Nephron progenitor cell (in vitro differentiated cells): Measurements from ENCODE around the gene ASPHD1.
"Not testable (repeated sequence)": the region's sequence is repeated elsewhere in the genome, so short reads cannot be mapped to it uniquely, and the experiment has no call there.

Experiments
- DNase-seq: peaks from one replicate; pipeline ENCODE4 v3.0.0; 2021
- H3K27ac Mint-ChIP-seq: 2 replicates; pipeline ENCODE4 v1.8.0; 2021; ENCODE audit warnings: mild to moderate bottlenecking, moderate library complexity, mixed read lengths
- H3K27me3 Mint-ChIP-seq: 2 replicates; pipeline ENCODE4 v1.8.0; 2021; ENCODE audit warnings: mild to moderate bottlenecking, low read depth, mixed read lengths; ENCODE audit not compliant: poor library complexity
- H3K36me3 Mint-ChIP-seq: 2 replicates; pipeline ENCODE4 v1.8.0; 2021; ENCODE audit warnings: low read depth, mixed read lengths
- H3K4me1 Mint-ChIP-seq: 2 replicates; pipeline ENCODE4 v1.8.0; 2021; ENCODE audit warnings: mixed read lengths
- H3K4me3 Mint-ChIP-seq: 2 replicates; pipeline ENCODE4 v1.8.0; 2021; ENCODE audit warnings: mild to moderate bottlenecking, moderate library complexity, mixed read lengths
- H3K9me3 Mint-ChIP-seq: 2 replicates; pipeline ENCODE4 v1.8.0; 2021; ENCODE audit warnings: mild to moderate bottlenecking, moderate library complexity, mixed read lengths
- TF ChIP-seq, protein P1 (sequence below): fragments of 200-600 bp; sonication (generic); IDR thresholded peaks from 2 replicates; pipeline ENCODE4 v1.5.0; 2021; ENCODE audit warnings: antibody characterized with exemption

The ASPHD1 gene

DNA sequence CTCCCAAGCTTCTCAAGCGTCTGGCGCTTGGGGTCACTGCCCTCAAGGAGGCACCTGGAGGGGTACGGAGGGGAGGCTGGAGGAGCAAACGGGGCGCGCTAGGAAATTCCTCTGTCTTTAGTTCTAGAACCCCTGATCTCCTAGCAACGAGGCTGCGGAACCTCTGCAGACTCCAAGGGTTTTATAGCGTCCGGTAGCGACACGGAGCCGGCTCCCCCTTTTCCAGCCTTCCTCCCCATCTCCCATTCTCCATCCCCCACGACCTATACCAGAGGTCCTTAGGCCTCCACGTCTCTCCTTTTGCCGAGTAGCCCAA is 36.7 kb upstream of the ASPHD1 start:
- peak overlapping the region; percentile 100 for H3K27ac Mint-ChIP-seq
- H3K4me1 Mint-ChIP-seq, result peaks cover 26% of the 10 kb centered on the region
- H3K27me3 Mint-ChIP-seq, result peaks cover 23% of the 10 kb centered on the region
- peaks cover 19% of the 10 kb centered on the region for H3K36me3 Mint-ChIP-seq
- peak overlapping the region; percentile 99 for H3K4me3 Mint-ChIP-seq
- H3K9me3 Mint-ChIP-seq, result no peaks in the 10 kb centered on the region
- TF ChIP-seq, protein P1, sequence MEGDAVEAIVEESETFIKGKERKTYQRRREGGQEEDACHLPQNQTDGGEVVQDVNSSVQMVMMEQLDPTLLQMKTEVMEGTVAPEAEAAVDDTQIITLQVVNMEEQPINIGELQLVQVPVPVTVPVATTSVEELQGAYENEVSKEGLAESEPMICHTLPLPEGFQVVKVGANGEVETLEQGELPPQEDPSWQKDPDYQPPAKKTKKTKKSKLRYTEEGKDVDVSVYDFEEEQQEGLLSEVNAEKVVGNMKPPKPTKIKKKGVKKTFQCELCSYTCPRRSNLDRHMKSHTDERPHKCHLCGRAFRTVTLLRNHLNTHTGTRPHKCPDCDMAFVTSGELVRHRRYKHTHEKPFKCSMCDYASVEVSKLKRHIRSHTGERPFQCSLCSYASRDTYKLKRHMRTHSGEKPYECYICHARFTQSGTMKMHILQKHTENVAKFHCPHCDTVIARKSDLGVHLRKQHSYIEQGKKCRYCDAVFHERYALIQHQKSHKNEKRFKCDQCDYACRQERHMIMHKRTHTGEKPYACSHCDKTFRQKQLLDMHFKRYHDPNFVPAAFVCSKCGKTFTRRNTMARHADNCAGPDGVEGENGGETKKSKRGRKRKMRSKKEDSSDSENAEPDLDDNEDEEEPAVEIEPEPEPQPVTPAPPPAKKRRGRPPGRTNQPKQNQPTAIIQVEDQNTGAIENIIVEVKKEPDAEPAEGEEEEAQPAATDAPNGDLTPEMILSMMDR, result peak; percentile 6
- no peak for DNase-seq

DNA sequence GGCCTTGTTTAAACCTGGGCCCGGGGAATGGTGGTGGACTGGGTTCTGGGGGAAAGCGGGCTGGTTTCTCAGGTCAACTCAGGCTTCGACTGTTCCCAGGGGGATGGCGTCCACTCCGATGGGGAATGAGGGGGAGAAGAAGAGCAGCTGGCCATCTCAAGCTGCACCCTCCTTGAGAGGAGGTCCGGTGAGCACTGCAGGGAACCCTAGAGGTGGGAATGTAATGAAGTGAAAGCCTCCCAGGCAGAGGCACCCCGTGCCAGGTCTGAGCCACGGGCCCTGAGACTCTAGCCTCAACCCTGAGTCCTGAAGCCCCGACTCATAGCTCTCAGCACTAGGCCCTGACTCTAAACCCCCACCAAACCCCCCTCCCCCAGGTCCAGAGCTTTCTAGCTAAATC is 36.1 kb upstream of the ASPHD1 start:
- Mint-ChIP-seq H3K4me1 (peaks cover 26% of the 10 kb centered on the region), H3K27me3 (peaks cover 27% of the 10 kb centered on the region), H3K36me3 (peaks cover 16% of the 10 kb centered on the region), H3K9me3 (no peaks in the 10 kb centered on the region), H3K4me3 (no peak overlapping the region), H3K27ac (no peak overlapping the region)
- DNase-seq, result no peak
- TF ChIP-seq, protein P1, result no peak

DNA sequence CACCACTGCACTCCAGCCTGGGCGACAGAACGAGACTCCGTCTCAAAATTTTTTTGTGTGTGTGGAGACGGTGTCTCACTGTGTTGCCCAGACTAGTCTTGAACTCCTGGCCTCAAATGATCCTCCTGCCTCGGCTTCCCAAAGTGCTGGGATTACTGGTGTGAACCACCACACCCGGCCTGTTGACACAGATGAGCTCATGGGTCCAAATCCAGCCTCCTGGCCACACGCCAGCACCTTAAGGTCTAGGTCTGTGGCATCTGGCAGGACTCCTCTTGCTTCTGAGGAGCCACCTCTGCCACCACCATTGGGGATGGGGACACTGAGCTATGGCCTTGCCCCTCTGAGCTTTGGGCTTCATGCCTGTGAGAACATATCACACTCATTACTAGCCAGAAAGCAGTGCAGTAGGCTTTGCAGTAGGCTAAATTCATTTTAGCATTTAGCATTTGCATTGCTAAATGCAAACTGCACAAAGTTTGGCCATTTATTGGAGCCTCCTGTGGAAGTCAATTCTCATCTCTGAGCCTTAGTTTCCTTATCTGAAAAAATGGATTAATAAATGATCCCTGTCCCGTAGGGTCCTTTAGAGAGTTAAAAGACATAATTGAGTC is 31.8 kb upstream of the ASPHD1 start:
- DNase-seq, result no peak
- Mint-ChIP-seq H3K27me3 (peaks cover 30% of the 10 kb centered on the region), H3K4me1 (peaks cover 16% of the 10 kb centered on the region), H3K9me3 (no peaks in the 10 kb centered on the region), H3K27ac (no peak overlapping the region), H3K4me3 (no peak overlapping the region), H3K36me3 (no peaks in the 10 kb centered on the region)
- TF ChIP-seq, protein P1, result no peak

DNA sequence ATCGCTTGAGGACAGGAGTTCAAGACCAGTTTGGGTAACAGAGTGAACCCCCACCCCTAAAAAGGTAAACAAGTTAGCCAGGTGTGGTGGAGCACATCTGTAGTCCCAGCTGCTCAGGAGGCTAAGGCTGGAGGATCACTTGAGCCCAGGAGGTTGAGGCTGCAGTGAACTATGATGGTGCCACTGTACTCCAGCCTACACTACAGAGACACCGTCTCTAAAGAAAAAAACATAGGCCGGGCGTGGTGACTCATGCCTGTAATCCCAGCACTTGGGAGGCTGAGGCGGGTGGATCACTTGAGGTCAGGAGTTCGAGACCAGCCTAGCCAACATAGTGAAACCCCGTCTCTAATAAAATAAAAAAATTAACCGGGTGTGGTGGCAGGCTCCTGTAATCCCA is 31.2 kb upstream of the ASPHD1 start:
- H3K9me3 Mint-ChIP-seq, DNase-seq, H3K4me3 Mint-ChIP-seq, H3K27ac Mint-ChIP-seq, H3K36me3 Mint-ChIP-seq: not testable (repeated sequence)
- peaks cover 12% of the 10 kb centered on the region for H3K4me1 Mint-ChIP-seq
- peaks cover 34% of the 10 kb centered on the region for H3K27me3 Mint-ChIP-seq

DNA sequence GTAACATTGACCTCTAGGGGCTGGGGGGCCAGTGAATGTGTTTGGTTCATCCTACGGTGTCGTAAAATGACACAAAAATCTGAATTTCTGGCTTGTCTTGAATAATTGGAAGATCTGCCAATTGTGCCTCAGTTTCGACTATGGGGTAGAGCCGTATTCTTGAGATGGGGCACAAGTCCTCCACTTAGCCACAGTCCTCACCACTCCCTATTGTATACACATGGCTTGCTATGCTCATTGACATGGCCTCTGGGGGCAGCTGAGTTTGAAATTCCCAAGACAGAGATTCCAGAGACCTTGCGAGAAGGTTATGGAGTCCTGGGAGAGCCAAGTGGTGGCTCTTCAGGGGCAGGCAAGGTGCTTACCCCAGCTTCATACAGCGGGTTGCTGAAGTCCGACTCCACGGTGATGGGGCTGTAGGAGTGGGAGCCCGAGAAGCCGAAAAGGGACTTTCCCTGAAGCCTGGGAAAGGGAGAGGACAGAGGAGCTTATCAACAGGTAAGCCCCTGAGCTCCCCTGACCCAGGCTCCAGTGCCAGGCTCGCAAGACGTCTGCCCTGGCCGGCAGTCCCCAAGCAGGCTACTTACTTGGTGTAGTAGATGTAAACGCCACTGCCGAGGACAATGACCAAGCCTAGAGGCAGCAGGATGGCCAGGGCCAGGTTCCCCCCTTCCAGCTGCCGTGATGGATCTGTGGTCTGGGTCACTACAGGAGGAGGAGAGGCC is 28.3 kb upstream of the ASPHD1 start:
- H3K9me3 Mint-ChIP-seq, result no peaks in the 10 kb centered on the region
- no peaks in the 10 kb centered on the region for H3K36me3 Mint-ChIP-seq
- H3K27ac Mint-ChIP-seq, result no peak overlapping the region
- DNase-seq, result no peak
- peaks cover 54% of the 10 kb centered on the region for H3K27me3 Mint-ChIP-seq
- H3K4me1 Mint-ChIP-seq, result peaks cover 18% of the 10 kb centered on the region
- TF ChIP-seq, protein P1, result no peak
- no peak overlapping the region for H3K4me3 Mint-ChIP-seq

DNA sequence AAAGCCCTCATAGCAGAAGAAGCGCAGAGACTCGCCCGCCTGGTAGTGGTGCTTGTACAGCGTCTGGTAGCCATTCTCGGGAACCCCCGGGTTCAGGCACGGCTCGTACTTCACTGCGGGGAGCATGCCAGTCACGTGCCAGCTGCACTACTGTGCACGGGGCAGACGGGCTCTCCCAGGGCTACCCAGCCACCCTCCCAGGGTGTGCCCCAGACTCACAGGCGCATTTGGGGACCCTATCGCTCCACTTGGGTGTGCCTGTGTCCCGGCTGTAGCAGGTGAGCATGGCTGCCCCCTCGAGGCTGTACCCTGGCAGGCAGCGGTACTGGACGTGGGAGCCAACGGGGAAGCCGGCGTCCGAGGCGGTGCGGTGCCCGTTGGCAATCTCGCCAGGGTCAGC is 27.0 kb upstream of the ASPHD1 start:
- H3K27me3 Mint-ChIP-seq, result peaks cover 57% of the 10 kb centered on the region
- DNase-seq, result no peak
- no peaks in the 10 kb centered on the region for H3K36me3 Mint-ChIP-seq
- TF ChIP-seq, protein P1, result no peak
- no peak overlapping the region for H3K4me3 Mint-ChIP-seq
- peaks cover 25% of the 10 kb centered on the region for H3K4me1 Mint-ChIP-seq
- no peak overlapping the region for H3K27ac Mint-ChIP-seq
- H3K9me3 Mint-ChIP-seq, result peaks cover 6% of the 10 kb centered on the region
